NOMO-1 treated with dmso at 0.1 percent for 144 hours (cell line): ENCODE results near the gene AGAP1.

ENCODE experiments used
- DNase-seq: peaks from one replicate; lab custom pipeline; 2025; ENCODE audit not compliant: unreplicated experiment; lab: John Stamatoyannopoulos, UW

Gene AGAP1

GRCh38 chr2:235507928-235508327, 14.1 kb downstream of the AGAP1 start:
- DNase-seq, result no peak

GRCh38 chr2:235508371-235509160, 14.7 kb downstream of the AGAP1 start:
- DNase-seq, result no peak

GRCh38 chr2:235510318-235510717, 16.5 kb downstream of the AGAP1 start:
- no peak for DNase-seq

- DNase-seq, result no peak
Measured at GRCh38 chr2:235511187-235511661, 17.4 kb downstream of the AGAP1 start.

- no peak for DNase-seq
Measured at GRCh38 chr2:235511751-235512698, 18.2 kb downstream of the AGAP1 start.

- DNase-seq, result no peak
Measured at GRCh38 chr2:235512699-235513053, 18.8 kb downstream of the AGAP1 start.

- no peak for DNase-seq
Measured at GRCh38 chr2:235513984-235514626, 20.3 kb downstream of the AGAP1 start.

- no peak for DNase-seq
Measured at GRCh38 chr2:235514627-235515363, 21.0 kb downstream of the AGAP1 start.

GRCh38 chr2:235515364-235515742, 21.5 kb downstream of the AGAP1 start:
- DNase-seq, result no peak

GRCh38 chr2:235515821-235516220, 22.0 kb downstream of the AGAP1 start:
- no peak for DNase-seq

GRCh38 chr2:235516257-235516656, 22.4 kb downstream of the AGAP1 start:
- DNase-seq, result no peak

- no peak for DNase-seq
Measured at GRCh38 chr2:235518322-235519090, 24.7 kb downstream of the AGAP1 start.

- no peak for DNase-seq
Measured at GRCh38 chr2:235520787-235521186, 26.9 kb downstream of the AGAP1 start.

GRCh38 chr2:235521844-235522243, 28.0 kb downstream of the AGAP1 start:
- no peak for DNase-seq

GRCh38 chr2:235523021-235523420, 29.2 kb downstream of the AGAP1 start:
- DNase-seq, result no peak

- DNase-seq, result no peak
Measured at GRCh38 chr2:235523486-235524150, 29.8 kb downstream of the AGAP1 start.

GRCh38 chr2:235526166-235526565, 32.3 kb downstream of the AGAP1 start:
- no peak for DNase-seq

GRCh38 chr2:235527806-235528469, 34.1 kb downstream of the AGAP1 start:
- no peak for DNase-seq

- no peak for DNase-seq
Measured at GRCh38 chr2:235529621-235530020, 35.8 kb downstream of the AGAP1 start.
